Tibial nerve (tissue), 3 donors: Measurements from ENCODE around the gene SLC35A2.

Experiments
- CTCF ChIP-seq, 5 experiments: fragments of 200-600 bp in 3 of 5; fragments of 450-650 bp in 2 of 5; sonication (generic) in 3 of 5; IDR thresholded peaks; one replicate each; pipeline ENCODE4 v1.5.1; 2016 to 2019; ENCODE audit warnings: antibody characterized with exemption in 5 of 5, mild to moderate bottlenecking in 3 of 5, moderate library complexity in 2 of 5
- POLR2A ChIP-seq, 2 donors: fragments of 450-650 bp; IDR thresholded peaks; one replicate each; pipeline ENCODE4 v1.6.1; 2017; ENCODE audit warnings: antibody characterized with exemption in 2 of 2, mild to moderate bottlenecking in 2 of 2, moderate library complexity in 2 of 2

- no peak for TF ChIP-seq CTCF (IDR thresholded peaks at IDR 0.05)
- no peak for TF ChIP-seq POLR2A (IDR thresholded peaks at IDR 0.05)
Measured at GRCh38 chrX:48942895-48943294, 31.4 kb upstream of the SLC35A2 start.
